ENCODE results near the gene FBXO24. TPM values are rescaled to one million over a fixed set of nuclear protein-coding genes. Genes with fewer than 3 reads are reported as not detected.
A peak's percentile ranks its signal among the peaks of the same experiment; 100 is the strongest.

The FBXO24 gene
- total and polyA plus RNA-seq, 9 of the 15 experiments (the other 6 are each of a cell fraction or from before 2014, with no cell fraction given): 0.17 to 0.95 (median 0.50) TPM

DNA sequence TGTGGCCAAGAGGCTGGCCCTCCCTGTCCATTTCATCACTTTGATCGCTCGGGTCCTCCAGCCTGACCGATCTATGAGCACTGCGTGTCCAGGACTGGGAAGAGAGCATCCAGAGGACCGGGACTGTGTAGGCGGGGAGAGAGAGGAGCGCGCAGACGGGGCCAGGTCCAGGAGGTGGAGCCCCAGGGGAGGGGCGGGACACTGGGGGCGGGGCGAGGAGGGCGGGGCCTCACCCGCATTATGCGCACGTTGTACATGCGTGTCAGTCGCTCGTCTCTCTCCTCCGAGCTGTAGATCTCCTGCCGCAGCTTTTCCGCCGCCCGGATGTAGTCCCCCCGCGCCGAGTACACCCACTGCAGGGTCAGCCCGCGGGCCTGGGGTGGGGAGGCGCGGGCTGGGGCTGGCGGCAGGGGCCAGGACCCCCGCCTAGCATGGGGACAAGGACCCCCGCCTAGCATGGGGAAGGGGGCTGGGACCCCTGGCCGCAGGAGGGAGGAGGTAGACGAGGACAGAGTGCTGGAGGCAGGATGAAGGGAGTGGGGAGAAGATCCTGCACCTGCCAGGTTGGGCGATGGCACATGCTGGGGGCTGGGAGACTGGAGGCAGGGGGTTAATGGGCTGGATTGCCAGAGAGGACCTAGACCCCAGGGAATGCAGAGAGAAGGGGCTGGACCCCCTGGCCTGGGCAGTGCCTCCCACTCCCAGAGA, 40.6 kb downstream of the FBXO24 start (continued):
- TF ChIP-seq, protein P1, sequence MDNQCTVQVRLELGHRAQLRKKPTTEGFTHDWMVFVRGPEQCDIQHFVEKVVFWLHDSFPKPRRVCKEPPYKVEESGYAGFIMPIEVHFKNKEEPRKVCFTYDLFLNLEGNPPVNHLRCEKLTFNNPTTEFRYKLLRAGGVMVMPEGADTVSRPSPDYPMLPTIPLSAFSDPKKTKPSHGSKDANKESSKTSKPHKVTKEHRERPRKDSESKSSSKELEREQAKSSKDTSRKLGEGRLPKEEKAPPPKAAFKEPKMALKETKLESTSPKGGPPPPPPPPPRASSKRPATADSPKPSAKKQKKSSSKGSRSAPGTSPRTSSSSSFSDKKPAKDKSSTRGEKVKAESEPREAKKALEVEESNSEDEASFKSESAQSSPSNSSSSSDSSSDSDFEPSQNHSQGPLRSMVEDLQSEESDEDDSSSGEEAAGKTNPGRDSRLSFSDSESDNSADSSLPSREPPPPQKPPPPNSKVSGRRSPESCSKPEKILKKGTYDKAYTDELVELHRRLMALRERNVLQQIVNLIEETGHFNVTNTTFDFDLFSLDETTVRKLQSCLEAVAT (IDR thresholded peaks at IDR 0.05): no peak
- no peak; the same call in 1 of the 2 replicates for TF ChIP-seq CHD2 (IDR thresholded peaks at IDR 0.05; ENCODE audit: low read depth, low read length)
- no peak for TF ChIP-seq PML (IDR thresholded peaks at IDR 0.05; ENCODE audit: low read length)
- no peak for TF ChIP-seq NCOA6 (IDR thresholded peaks at IDR 0.05)
- peak; percentile 26; the same call in 1 of the 2 replicates for TF ChIP-seq L3MBTL2 (IDR thresholded peaks at IDR 0.05)
- TF ChIP-seq HNRNPLL (IDR thresholded peaks at IDR 0.05; ENCODE audit: low read depth, low read length, poor library complexity, severe bottlenecking): peak; percentile 38
- no peak for TF ChIP-seq MEF2A (IDR thresholded peaks at IDR 0.05; ENCODE audit: control insufficient read depth, low read depth, low read length)
- TF ChIP-seq, protein P2, sequence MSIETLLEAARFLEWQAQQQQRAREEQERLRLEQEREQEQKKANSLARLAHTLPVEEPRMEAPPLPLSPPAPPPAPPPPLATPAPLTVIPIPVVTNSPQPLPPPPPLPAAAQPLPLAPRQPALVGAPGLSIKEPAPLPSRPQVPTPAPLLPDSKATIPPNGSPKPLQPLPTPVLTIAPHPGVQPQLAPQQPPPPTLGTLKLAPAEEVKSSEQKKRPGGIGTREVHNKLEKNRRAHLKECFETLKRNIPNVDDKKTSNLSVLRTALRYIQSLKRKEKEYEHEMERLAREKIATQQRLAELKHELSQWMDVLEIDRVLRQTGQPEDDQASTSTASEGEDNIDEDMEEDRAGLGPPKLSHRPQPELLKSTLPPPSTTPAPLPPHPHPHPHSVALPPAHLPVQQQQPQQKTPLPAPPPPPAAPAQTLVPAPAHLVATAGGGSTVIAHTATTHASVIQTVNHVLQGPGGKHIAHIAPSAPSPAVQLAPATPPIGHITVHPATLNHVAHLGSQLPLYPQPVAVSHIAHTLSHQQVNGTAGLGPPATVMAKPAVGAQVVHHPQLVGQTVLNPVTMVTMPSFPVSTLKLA (conservative IDR thresholded peaks at IDR 0.05): peak; percentile 73 to 80
- no peak for TF ChIP-seq NFRKB (IDR thresholded peaks at IDR 0.05; ENCODE audit: low read depth)
- peak; percentile 3 for TF ChIP-seq ZNF146 (CRISPR knock-in tag; IDR thresholded peaks at IDR 0.05; ENCODE audit: unreplicated experiment)
- TF ChIP-seq, protein P3, sequence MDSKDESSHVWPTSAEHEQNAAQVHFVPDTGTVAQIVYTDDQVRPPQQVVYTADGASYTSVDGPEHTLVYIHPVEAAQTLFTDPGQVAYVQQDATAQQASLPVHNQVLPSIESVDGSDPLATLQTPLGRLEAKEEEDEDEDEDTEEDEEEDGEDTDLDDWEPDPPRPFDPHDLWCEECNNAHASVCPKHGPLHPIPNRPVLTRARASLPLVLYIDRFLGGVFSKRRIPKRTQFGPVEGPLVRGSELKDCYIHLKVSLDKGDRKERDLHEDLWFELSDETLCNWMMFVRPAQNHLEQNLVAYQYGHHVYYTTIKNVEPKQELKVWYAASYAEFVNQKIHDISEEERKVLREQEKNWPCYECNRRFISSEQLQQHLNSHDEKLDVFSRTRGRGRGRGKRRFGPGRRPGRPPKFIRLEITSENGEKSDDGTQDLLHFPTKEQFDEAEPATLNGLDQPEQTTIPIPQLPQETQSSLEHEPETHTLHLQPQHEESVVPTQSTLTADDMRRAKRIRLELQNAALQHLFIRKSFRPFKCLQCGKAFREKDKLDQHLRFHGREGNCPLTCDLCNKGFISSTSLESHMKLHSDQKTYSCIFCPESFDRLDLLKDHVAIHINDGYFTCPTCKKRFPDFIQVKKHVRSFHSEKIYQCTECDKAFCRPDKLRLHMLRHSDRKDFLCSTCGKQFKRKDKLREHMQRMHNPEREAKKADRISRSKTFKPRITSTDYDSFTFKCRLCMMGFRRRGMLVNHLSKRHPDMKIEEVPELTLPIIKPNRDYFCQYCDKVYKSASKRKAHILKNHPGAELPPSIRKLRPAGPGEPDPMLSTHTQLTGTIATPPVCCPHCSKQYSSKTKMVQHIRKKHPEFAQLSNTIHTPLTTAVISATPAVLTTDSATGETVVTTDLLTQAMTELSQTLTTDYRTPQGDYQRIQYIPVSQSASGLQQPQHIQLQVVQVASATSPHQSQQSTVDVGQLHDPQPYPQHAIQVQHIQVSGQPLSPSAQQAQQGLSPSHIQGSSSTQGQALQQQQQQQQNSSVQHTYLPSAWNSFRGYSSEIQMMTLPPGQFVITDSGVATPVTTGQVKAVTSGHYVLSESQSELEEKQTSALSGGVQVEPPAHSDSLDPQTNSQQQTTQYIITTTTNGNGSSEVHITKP (IDR thresholded peaks at IDR 0.05; ENCODE audit: partially characterized antibody): no peak
- no peak for TF ChIP-seq NELFE (IDR thresholded peaks at IDR 0.05; ENCODE audit: insufficient read depth, insufficient read length)
- TF ChIP-seq ZZZ3 (IDR thresholded peaks at IDR 0.05): no peak
- no peak for TF ChIP-seq FOXK2 (conservative IDR thresholded peaks at IDR 0.05 in 1 of 2, IDR thresholded peaks at IDR 0.05 in 1 of 2; ENCODE audit: low read depth in 2 of 2)
- peak; percentile 90 for TF ChIP-seq ZBTB7A (IDR thresholded peaks at IDR 0.05; ENCODE audit: borderline replicate concordance, control insufficient read depth, low read depth, low read length)
- no peak for TF ChIP-seq RHOXF2B (CRISPR knock-in tag; conservative IDR thresholded peaks at IDR 0.05)
- TF ChIP-seq, protein P4, sequence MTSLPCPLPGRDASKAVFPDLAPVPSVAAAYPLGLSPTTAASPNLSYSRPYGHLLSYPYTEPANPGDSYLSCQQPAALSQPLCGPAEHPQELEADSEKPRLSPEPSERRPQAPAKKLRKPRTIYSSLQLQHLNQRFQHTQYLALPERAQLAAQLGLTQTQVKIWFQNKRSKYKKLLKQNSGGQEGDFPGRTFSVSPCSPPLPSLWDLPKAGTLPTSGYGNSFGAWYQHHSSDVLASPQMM (CRISPR knock-in tag; IDR thresholded peaks at IDR 0.05): no peak
- no peak for TF ChIP-seq SRSF1 (IDR thresholded peaks at IDR 0.05; ENCODE audit: low read depth, low read length)
- TF ChIP-seq TAF1 (IDR thresholded peaks at IDR 0.05; ENCODE audit: control insufficient read depth, extremely low read depth, insufficient read depth, low read length, severe bottlenecking): peak; percentile 72
- no peak for TF ChIP-seq SNIP1 (IDR thresholded peaks at IDR 0.05; ENCODE audit: low read depth)
- no peak for TF ChIP-seq HDAC8 (tag; IDR thresholded peaks at IDR 0.05)
- TF ChIP-seq NR1H2 (CRISPR knock-in tag; IDR thresholded peaks at IDR 0.05): 0 out of 2 replicates have a peak, but pooled peaks have one; percentile 32
